ENCODE results near the gene SLC25A45. TPM values are rescaled to one million over a fixed set of nuclear protein-coding genes. Genes with fewer than 3 reads are reported as not detected.

Gene SLC25A45
- total RNA-seq, 4 donors from 2014 or later: 3.9 to 6.2 (median 4.7) TPM

- peaks cover 31% of the 10 kb centered on the region for H3K36me3 ChIP-seq
- WGBS: 2% methylated on average over 23 of the region's 79 CpGs
- peak within 1 kb of the TSS; percentile 43 for H3K27ac ChIP-seq
- DNase-seq (ENCODE audit: low spot score in 2 of 2): peak; percentile 98
- peak within 1 kb of the TSS; percentile 80 for H3K4me3 ChIP-seq
- H3K27me3 ChIP-seq: peaks cover 8% of the 10 kb centered on the region
- TF ChIP-seq POLR2AphosphoS5 (IDR thresholded peaks at IDR 0.05) (peak in 1 of 3 donors; percentile 62), CTCF (IDR thresholded peaks at IDR 0.05) (no peak), POLR2A (IDR thresholded peaks at IDR 0.05) (peak in 1 of 2 donors; percentile 26), EP300 (IDR thresholded peaks at IDR 0.05) (no peak)
- H3K9me3 ChIP-seq: no peaks in the 10 kb centered on the region
- peaks cover 24% of the 10 kb centered on the region for H3K4me1 ChIP-seq
Measured at GRCh38 chr11:65354265-65355012, 28.0 kb downstream of the SLC25A45 start, which contains the start of gene TIGD3. TSS of gene TIGD3 (plus strand) at chr11:65354751. CDS start at chr11:65355809, 1,058 bp downstream.

GRCh38 chr11:65353900-65354264 lies 28.6 kb downstream of the SLC25A45 start:
- Histone ChIP-seq H3K4me3 (peak overlapping the region; percentile 80), H3K27me3 (peaks cover 8% of the 10 kb centered on the region), H3K36me3 (peaks cover 37% of the 10 kb centered on the region), H3K4me1 (peaks cover 24% of the 10 kb centered on the region), H3K27ac (peak overlapping the region; percentile 43), H3K9me3 (no peaks in the 10 kb centered on the region)
- WGBS: 28% methylated on average over 16 of the region's 16 CpGs
- no peak for DNase-seq (ENCODE audit: low spot score in 2 of 2)
- TF ChIP-seq POLR2A (IDR thresholded peaks at IDR 0.05): no peak

DNA sequence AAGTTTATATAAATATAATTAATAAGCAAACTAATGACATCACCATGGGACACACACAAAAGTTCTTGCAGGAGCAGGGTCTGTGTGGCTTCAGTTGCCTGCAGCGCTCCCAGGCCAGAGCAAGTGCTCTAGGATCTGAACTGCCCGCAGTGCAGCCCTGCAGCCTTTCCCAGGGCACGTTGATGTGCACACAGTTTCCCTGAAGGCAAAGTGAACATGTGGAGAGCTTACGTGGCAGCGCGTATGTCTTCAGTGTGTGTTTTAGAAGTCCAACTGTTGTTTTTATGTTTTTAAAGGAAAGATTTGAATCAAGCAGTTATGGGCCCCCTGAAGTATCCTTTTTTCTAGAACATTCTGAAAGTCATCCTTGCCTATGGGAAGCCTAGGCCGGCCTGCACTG lies 29.1 kb downstream of the SLC25A45 start:
- H3K4me3 ChIP-seq: no peak overlapping the region
- no peak for TF ChIP-seq POLR2A (IDR thresholded peaks at IDR 0.05)
- TF ChIP-seq CTCF (IDR thresholded peaks at IDR 0.05): no peak
- TF ChIP-seq EP300 (IDR thresholded peaks at IDR 0.05): no peak
- TF ChIP-seq POLR2AphosphoS5 (IDR thresholded peaks at IDR 0.05): no peak
- H3K9me3 ChIP-seq: no peaks in the 10 kb centered on the region
- H3K27ac ChIP-seq: no peak overlapping the region
- peaks cover 8% of the 10 kb centered on the region for H3K27me3 ChIP-seq
- H3K4me1 ChIP-seq: peaks cover 24% of the 10 kb centered on the region
- no peak for DNase-seq (ENCODE audit: low spot score in 2 of 2)
- WGBS: 84% methylated on average over 7 of the region's 7 CpGs
- peaks cover 42% of the 10 kb centered on the region for H3K36me3 ChIP-seq

DNA sequence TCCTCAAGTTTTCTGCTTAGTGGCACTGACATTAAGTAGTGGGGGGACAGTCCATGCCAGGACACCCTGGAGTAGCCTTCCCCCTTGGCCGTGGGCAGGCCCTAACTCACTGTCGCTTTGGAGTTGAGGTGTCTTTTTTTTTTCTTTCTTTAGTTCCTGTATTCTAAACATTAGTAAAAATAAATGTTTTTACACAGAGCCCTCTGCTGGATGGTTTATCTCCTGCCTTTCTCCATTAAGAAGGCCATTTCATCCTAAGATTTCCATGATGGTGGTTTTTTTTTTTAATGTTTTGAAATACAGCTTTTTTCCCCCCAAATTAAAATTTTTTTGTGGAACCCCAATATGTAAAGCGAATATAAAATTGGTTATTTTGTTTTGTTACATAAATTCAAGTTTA lies 29.7 kb downstream of the SLC25A45 start:
- 70% methylated on average over 3 of the region's 3 CpGs for WGBS
- no peak for DNase-seq (ENCODE audit: low spot score in 2 of 2)
- no peak overlapping the region for H3K27ac ChIP-seq
- H3K27me3 ChIP-seq: peaks cover 8% of the 10 kb centered on the region
- no peaks in the 10 kb centered on the region for H3K9me3 ChIP-seq
- H3K36me3 ChIP-seq: peaks cover 48% of the 10 kb centered on the region
- H3K4me1 ChIP-seq: peaks cover 24% of the 10 kb centered on the region
- TF ChIP-seq POLR2A (IDR thresholded peaks at IDR 0.05) (no peak), CTCF (IDR thresholded peaks at IDR 0.05) (no peak), POLR2AphosphoS5 (IDR thresholded peaks at IDR 0.05) (no peak), EP300 (IDR thresholded peaks at IDR 0.05) (no peak)
- no peak overlapping the region for H3K4me3 ChIP-seq

DNA sequence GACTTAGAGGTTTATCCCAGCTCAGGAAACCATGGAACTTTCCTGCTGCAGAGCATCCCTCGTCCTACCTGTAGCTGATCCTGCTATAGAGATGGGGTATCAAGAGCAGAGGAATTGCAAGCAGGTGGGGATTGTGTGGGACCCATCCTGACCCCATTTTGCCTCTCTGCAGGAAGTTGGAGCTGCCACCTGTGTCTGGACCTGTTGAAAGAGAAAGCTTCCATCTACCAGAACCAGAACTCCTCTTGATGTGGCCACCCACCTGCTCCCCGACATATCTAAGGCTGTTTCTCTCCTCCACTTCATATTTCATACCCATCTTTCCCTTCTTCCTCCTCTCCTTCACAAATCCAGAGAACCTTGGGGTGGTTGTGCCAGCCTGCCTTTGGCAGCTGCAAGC lies 30.9 kb downstream of the SLC25A45 start:
- no peaks in the 10 kb centered on the region for H3K9me3 ChIP-seq
- no peak overlapping the region for H3K4me3 ChIP-seq
- H3K36me3 ChIP-seq: peaks cover 61% of the 10 kb centered on the region
- H3K27me3 ChIP-seq: peaks cover 2% of the 10 kb centered on the region
- DNase-seq (ENCODE audit: low spot score in 2 of 2): no peak
- 89% methylated on average over 2 of the region's 2 CpGs for WGBS
- no peak overlapping the region for H3K27ac ChIP-seq
- peaks cover 24% of the 10 kb centered on the region for H3K4me1 ChIP-seq
- TF ChIP-seq EP300 (IDR thresholded peaks at IDR 0.05) (no peak), POLR2AphosphoS5 (IDR thresholded peaks at IDR 0.05) (no peak), POLR2A (IDR thresholded peaks at IDR 0.05) (no peak), CTCF (IDR thresholded peaks at IDR 0.05) (no peak)

Data from suprapubic skin (tissue), 4 donors.